WTC11 (cell line): Measurements from ENCODE around the gene DDX55.
"Not testable (repeated sequence)": the region's sequence is repeated elsewhere in the genome, so short reads cannot be mapped to it uniquely, and the experiment has no call there.

Experiments used
- ATF1 ChIP-seq: sonication (generic); formaldehyde crosslinking; IDR thresholded peaks from 2 replicates; pipeline ENCODE4 v1.8.1; 2023; ENCODE audit warnings: mild to moderate bottlenecking, moderate library complexity, missing genetic modification reagents
- ATF6 ChIP-seq: sonication (generic); formaldehyde crosslinking; IDR thresholded peaks from 2 replicates; pipeline ENCODE4 v1.8.1; 2023; ENCODE audit warnings: mild to moderate bottlenecking, missing genetic modification reagents
- CREM ChIP-seq: sonication (generic); formaldehyde crosslinking; IDR thresholded peaks from 2 replicates; pipeline ENCODE4 v1.8.1; 2022; ENCODE audit warnings: mild to moderate bottlenecking, missing genetic modification reagents, moderate library complexity
- CTCF ChIP-seq: fragments of 200-600 bp; IDR thresholded peaks from 2 replicates; pipeline ENCODE4 v1.8.0; 2022; ENCODE audit warnings: antibody characterized with exemption
- E2F4 ChIP-seq: sonication (generic); formaldehyde crosslinking; IDR thresholded peaks from 2 replicates; pipeline ENCODE4 v1.8.1; 2022; ENCODE audit warnings: low read depth, mild to moderate bottlenecking, moderate library complexity, missing genetic modification reagents, borderline replicate concordance
- JUN ChIP-seq: sonication (generic); formaldehyde crosslinking; IDR thresholded peaks from 2 replicates; pipeline ENCODE4 v1.8.0; 2023; ENCODE audit warnings: mild to moderate bottlenecking, missing genetic modification reagents
- NR3C1 ChIP-seq: sonication (generic); formaldehyde crosslinking; conservative IDR thresholded peaks from 2 replicates; pipeline ENCODE4 v1.8.1; 2023; ENCODE audit warnings: low read depth, mild to moderate bottlenecking, missing genetic modification reagents
- ZNF281 ChIP-seq: sonication (generic); formaldehyde crosslinking; IDR thresholded peaks from 2 replicates; pipeline ENCODE4 v1.8.0; 2023; ENCODE audit warnings: mild to moderate bottlenecking, missing genetic modification reagents

DNA sequence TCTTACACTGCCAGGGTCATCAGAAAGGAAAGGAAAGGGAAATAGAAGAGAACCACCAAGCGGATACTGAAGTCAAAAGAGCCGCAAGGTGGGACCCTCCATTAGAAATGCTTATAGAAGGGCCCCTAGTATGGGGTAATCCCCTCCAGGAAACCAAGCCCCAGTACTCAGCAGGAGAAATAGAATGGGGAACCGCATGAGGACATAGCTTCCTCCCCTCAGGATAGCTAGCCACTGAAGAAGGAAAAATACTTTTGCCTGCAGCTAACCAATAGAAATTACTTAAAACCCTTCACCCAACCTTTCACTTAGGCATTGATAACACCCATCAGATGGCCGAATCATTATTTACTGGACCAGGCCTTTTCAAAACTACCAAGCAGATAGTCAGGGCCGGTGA, 47.1 kb upstream of the DDX55 start:
- not testable (repeated sequence) for TF ChIP-seq CREM (CRISPR knock-in tag); CTCF; E2F4 (CRISPR knock-in tag); JUN; ZNF281 (CRISPR knock-in tag); ATF1 (CRISPR knock-in tag); NR3C1 (CRISPR knock-in tag); ATF6 (CRISPR knock-in tag)
